Urinary bladder (tissue), 4 donors: ENCODE results near the gene TSPAN31. TPM values are rescaled to one million over a fixed set of nuclear protein-coding genes. Genes with fewer than 3 reads are reported as not detected.

Experiments
- DNase-seq: peaks from one replicate; pipeline ENCODE4 v3.0.0-alpha.2; 2015; ENCODE audit errors: extremely low spot score
- H3K27ac ChIP-seq: one replicate; pipeline ENCODE4 v1.5.1; 2013; ENCODE audit warnings: low read depth, mild to moderate bottlenecking, moderate library complexity
- H3K36me3 ChIP-seq: one replicate; pipeline ENCODE4 v1.6.1; 2013; ENCODE audit warnings: mild to moderate bottlenecking, moderate library complexity; ENCODE audit not compliant: insufficient read depth
- H3K4me1 ChIP-seq: one replicate; pipeline ENCODE4 v1.6.1; 2013; ENCODE audit warnings: mild to moderate bottlenecking, moderate library complexity; ENCODE audit not compliant: insufficient read depth
- H3K4me3 ChIP-seq: one replicate; pipeline ENCODE4 v1.5.1; 2013; ENCODE audit warnings: low read depth, low read length
- whole genome bisulfite sequencing: extraction: QIAGEN DNeasy Blood & Tissue Kit; methylation state at CpG from one replicate; pipeline ENCODE4 v1.1.7; 2013; 5-methylcytosine and 5-hydroxymethylcytosine counted together
- polyA plus RNA-seq: library from polyadenylated mRNA; stranded (reverse); fragments of 200-250 nt; gene quantifications from one replicate; pipeline ENCODE4 v1.2.3, GENCODE V29; 2013
- total RNA-seq: library from RNA; depleted of rRNA; stranded (reverse); fragments of >200 nt; gene quantifications from one replicate; pipeline ENCODE4 v1.2.3, GENCODE V29; 2014
- donor health status: healthy with polysubstance abuse.
- donor health status: healthy.

Gene TSPAN31
- total and polyA plus RNA-seq, 2 donors, result 42.1 to 48.6 TPM

- Histone ChIP-seq H3K36me3 (no peaks in the 10 kb centered on the region), H3K27ac (no peak overlapping the region), H3K4me3 (peak overlapping the region; percentile 54), H3K4me1 (peaks cover 2% of the 10 kb centered on the region)
- 12% methylated on average over 79 of the region's 79 CpGs for WGBS
- no peak for DNase-seq
Observed at GRCh38 chr12:57726151-57726883, 18.5 kb upstream of the TSPAN31 start.

GRCh38 chr12:57726884-57727757 is 17.7 kb upstream of the TSPAN31 start:
- Histone ChIP-seq H3K36me3 (no peaks in the 10 kb centered on the region), H3K4me3 (peak overlapping the region; percentile 54), H3K27ac (no peak overlapping the region), H3K4me1 (peaks cover 2% of the 10 kb centered on the region)
- DNase-seq, result no peak
- WGBS, result 25% methylated on average over 76 of the region's 76 CpGs

GRCh38 chr12:57727758-57728395 is 17.0 kb upstream of the TSPAN31 start:
- no peak overlapping the region for H3K27ac ChIP-seq
- peaks cover 2% of the 10 kb centered on the region for H3K4me1 ChIP-seq
- H3K4me3 ChIP-seq, result no peak overlapping the region
- DNase-seq, result no peak
- 46% methylated on average over 21 of the region's 21 CpGs for WGBS
- no peaks in the 10 kb centered on the region for H3K36me3 ChIP-seq

- DNase-seq, result no peak
- H3K4me1 ChIP-seq, result peaks cover 2% of the 10 kb centered on the region
- 42% methylated on average over 5 of the region's 5 CpGs for WGBS
- H3K36me3 ChIP-seq, result no peaks in the 10 kb centered on the region
- no peak overlapping the region for H3K27ac ChIP-seq
- no peak overlapping the region for H3K4me3 ChIP-seq
Observed at GRCh38 chr12:57729321-57729844, 15.5 kb upstream of the TSPAN31 start.

GRCh38 chr12:57730336-57731067 is 14.3 kb upstream of the TSPAN31 start:
- 81% methylated on average over 13 of the region's 13 CpGs for WGBS
- DNase-seq, result no peak
- no peaks in the 10 kb centered on the region for H3K36me3 ChIP-seq

GRCh38 chr12:57731411-57732080 is 13.3 kb upstream of the TSPAN31 start:
- Histone ChIP-seq H3K4me3 (no peak overlapping the region), H3K36me3 (no peaks in the 10 kb centered on the region), H3K27ac (no peak overlapping the region), H3K4me1 (peaks cover 2% of the 10 kb centered on the region)
- DNase-seq, result no peak
- 77% methylated on average over 19 of the region's 19 CpGs for WGBS

More at GRCh38 chr12:57730336-57731067, 14.3 kb upstream of the TSPAN31 start:
- no peak overlapping the region for H3K4me3 ChIP-seq
- peaks cover 2% of the 10 kb centered on the region for H3K4me1 ChIP-seq
- no peak overlapping the region for H3K27ac ChIP-seq

GRCh38 chr12:57732270-57732669 is 12.6 kb upstream of the TSPAN31 start:
- no peak overlapping the region for H3K4me3 ChIP-seq
- DNase-seq, result no peak
- H3K36me3 ChIP-seq, result no peaks in the 10 kb centered on the region
- H3K27ac ChIP-seq, result no peak overlapping the region
- no peaks in the 10 kb centered on the region for H3K4me1 ChIP-seq
- WGBS, result 62% methylated on average over 4 of the region's 4 CpGs

- no peak for DNase-seq
- Histone ChIP-seq H3K36me3 (no peaks in the 10 kb centered on the region), H3K4me3 (no peak overlapping the region), H3K27ac (no peak overlapping the region), H3K4me1 (no peaks in the 10 kb centered on the region)
- WGBS, result 76% methylated on average over 11 of the region's 11 CpGs
Observed at GRCh38 chr12:57732726-57733593, 11.9 kb upstream of the TSPAN31 start.

GRCh38 chr12:57733928-57734327 is 10.9 kb upstream of the TSPAN31 start:
- Histone ChIP-seq H3K36me3 (no peaks in the 10 kb centered on the region), H3K27ac (no peak overlapping the region), H3K4me1 (no peaks in the 10 kb centered on the region), H3K4me3 (no peak overlapping the region)
- no peak for DNase-seq
- WGBS, result 78% methylated on average over 6 of the region's 6 CpGs

GRCh38 chr12:57734591-57734990 is 10.2 kb upstream of the TSPAN31 start:
- H3K27ac ChIP-seq, result no peak overlapping the region
- WGBS, result 75% methylated on average over 4 of the region's 4 CpGs
- H3K36me3 ChIP-seq, result no peaks in the 10 kb centered on the region
- no peaks in the 10 kb centered on the region for H3K4me1 ChIP-seq
- no peak for DNase-seq
- no peak overlapping the region for H3K4me3 ChIP-seq

GRCh38 chr12:57735198-57735855 is 9.5 kb upstream of the TSPAN31 start:
- DNase-seq, result no peak
- Histone ChIP-seq H3K36me3 (no peaks in the 10 kb centered on the region), H3K4me1 (no peaks in the 10 kb centered on the region), H3K4me3 (no peak overlapping the region), H3K27ac (no peak overlapping the region)
- WGBS, result 15% methylated on average over 8 of the region's 8 CpGs
